Gastroesophageal sphincter (tissue), 4 donors: ENCODE results near the gene CTIF. TPM values are rescaled to one million over a fixed set of nuclear protein-coding genes. Genes with fewer than 3 reads are reported as not detected.

Experiments used
- ATAC-seq: fragments of 150-250 bp; one replicate; pipeline ENCODE4 v1.9.1; 2016; ENCODE audit warnings: mild to moderate bottlenecking, moderate library complexity
- H3K27ac ChIP-seq, 4 donors: fragments of 200-600 bp; sonication (generic) in 3 of 4; 1 replicate in 3 of 4; 2 replicates in 1 of 4; pipeline ENCODE4 v1.5.1; 2016 to 2019
- H3K27me3 ChIP-seq: fragments of 200-600 bp; sonication (generic); one replicate; pipeline ENCODE4 v1.5.1; 2019
- H3K36me3 ChIP-seq, 2 donors: fragments of 200-600 bp; sonication (generic); one replicate each; pipeline ENCODE4 v1.5.1; 2019; ENCODE audit warnings: control low read depth in 1 of 2
- H3K4me1 ChIP-seq, 3 donors: fragments of 200-600 bp; sonication (generic); 1 replicate in 2 of 3; 2 replicates in 1 of 3; pipeline ENCODE4 v1.5.1; 2016 to 2019; ENCODE audit warnings: control low read depth in 2 of 3
- H3K4me3 ChIP-seq, 2 donors: fragments of 200-600 bp; sonication (generic); one replicate each; pipeline ENCODE4 v1.5.1; 2019; ENCODE audit warnings: mild to moderate bottlenecking in 1 of 2, moderate library complexity in 1 of 2
- H3K9me3 ChIP-seq, 3 donors: fragments of 200-600 bp; sonication (generic); one replicate each; pipeline ENCODE4 v1.5.1; 2017 to 2019; ENCODE audit warnings: control low read depth in 2 of 3
- CTCF ChIP-seq, 4 experiments: fragments of 200-600 bp in 2 of 4; fragments of 450-650 bp in 2 of 4; sonication (generic) in 1 of 4; IDR thresholded peaks; one replicate each; pipeline ENCODE4 v1.5.1; 2017 to 2019; ENCODE audit warnings: antibody characterized with exemption in 4 of 4, mild to moderate bottlenecking in 2 of 4, moderate library complexity in 2 of 4
- EP300 ChIP-seq: sonication (generic); formaldehyde crosslinking; IDR thresholded peaks from one replicate; pipeline ENCODE4 v1.6.1; 2017; ENCODE audit warnings: antibody characterized with exemption, mild to moderate bottlenecking
- POLR2A ChIP-seq, 2 donors: fragments of 450-650 bp; IDR thresholded peaks; one replicate each; pipeline ENCODE4 v1.6.1; 2017; ENCODE audit warnings: antibody characterized with exemption in 2 of 2, mild to moderate bottlenecking in 2 of 2, moderate library complexity in 1 of 2
- POLR2AphosphoS5 ChIP-seq: sonication (generic); formaldehyde crosslinking; IDR thresholded peaks from one replicate; pipeline ENCODE4 v1.6.1; 2017; ENCODE audit warnings: antibody characterized with exemption
- WGBS, 2 donors: methylation state at CpG; one replicate each; pipeline ENCODE4 v1.1.5; 2018; ENCODE audit warnings: low coverage in 1 of 2; 5-methylcytosine and 5-hydroxymethylcytosine counted together
- total RNA-seq, 4 donors: library from RNA; depleted of rRNA; stranded (reverse); fragments of >200 nt; gene quantifications; one replicate each; pipeline ENCODE4 v1.1.0, GENCODE V29; 2016

The CTIF gene
- total RNA-seq, 4 donors from 2014 or later = 31.4 to 124 (median 78.1) TPM

GRCh38 chr18:48740851-48741485 is 202.1 kb downstream of the CTIF start:
- Histone ChIP-seq H3K9me3 (no peaks in the 10 kb centered on the region), H3K4me1 (peaks cover 0 to 62% (median 11%) of the 10 kb centered on the region in 3 donors), H3K36me3 (peaks cover 0 to 9% of the 10 kb centered on the region in 2 donors), H3K27ac (no peak overlapping the region), H3K27me3 (no peaks in the 10 kb centered on the region), H3K4me3 (no peak overlapping the region)
- no peak for ATAC-seq
- TF ChIP-seq EP300 = no peak
- no peak for TF ChIP-seq POLR2AphosphoS5
- no peak for TF ChIP-seq CTCF (IDR thresholded peaks at IDR 0.05)
- TF ChIP-seq POLR2A (IDR thresholded peaks at IDR 0.05) = no peak
- 63 to 83% methylated on average over 1 to 4 of the region's 6 CpGs for WGBS, 2 donors

DNA sequence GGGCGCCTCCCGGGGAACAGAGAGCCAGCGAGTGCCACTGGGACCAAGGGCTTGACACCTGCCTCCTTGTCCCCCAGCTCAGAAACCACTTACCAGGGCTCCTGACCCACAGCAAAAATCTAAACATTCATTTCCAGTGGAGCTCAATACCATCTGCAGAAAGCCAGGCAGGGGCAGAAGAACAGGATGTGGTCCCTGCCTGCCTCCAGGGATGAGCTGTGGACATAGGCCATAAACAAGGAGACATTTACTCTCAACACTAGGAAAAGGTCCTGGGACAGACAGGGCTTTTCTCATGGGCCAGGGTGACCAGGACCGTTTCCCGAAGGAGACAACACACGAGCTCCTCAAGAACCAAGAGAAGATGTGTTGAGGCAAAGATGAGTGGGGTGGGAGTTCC is 203.0 kb downstream of the CTIF start:
- H3K9me3 ChIP-seq = no peaks in the 10 kb centered on the region
- peaks cover 0 to 3% of the 10 kb centered on the region in 2 donors for H3K36me3 ChIP-seq
- 90% methylated on average over 3 of the region's 6 CpGs; no CpG with 5 or more reads in 1 of the 2 donors for WGBS, 2 donors
- H3K27me3 ChIP-seq = no peaks in the 10 kb centered on the region
- no peak for TF ChIP-seq EP300
- TF ChIP-seq POLR2AphosphoS5 = no peak
- TF ChIP-seq CTCF (IDR thresholded peaks at IDR 0.05) = no peak
- TF ChIP-seq POLR2A (IDR thresholded peaks at IDR 0.05) = no peak
- H3K4me3 ChIP-seq = no peak overlapping the region
- H3K27ac ChIP-seq = peak overlapping the region in 1 of 4 donors; percentile 64
- H3K4me1 ChIP-seq = peaks cover 0 to 62% (median 11%) of the 10 kb centered on the region in 3 donors
- ATAC-seq = no peak

DNA sequence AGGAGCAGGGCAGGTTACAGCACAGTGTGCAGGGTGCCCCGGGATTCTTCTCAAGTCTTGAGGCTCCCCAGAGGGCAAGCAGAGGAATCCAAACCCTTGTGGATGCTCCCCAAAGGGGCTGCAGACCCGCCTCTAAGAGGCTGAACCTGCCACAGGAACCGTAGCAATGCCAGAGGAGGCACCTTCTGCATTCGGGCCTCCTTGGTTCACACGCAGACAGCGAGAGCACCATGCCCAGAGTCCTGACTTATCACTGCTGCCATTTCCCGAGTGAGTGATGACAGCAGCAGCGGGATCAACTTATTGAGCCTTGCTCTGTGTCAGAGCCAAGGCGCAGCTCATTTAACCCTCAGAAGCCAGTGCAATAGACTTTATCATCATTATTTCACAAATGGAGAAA is 203.5 kb downstream of the CTIF start:
- no peaks in the 10 kb centered on the region for H3K36me3 ChIP-seq
- no peaks in the 10 kb centered on the region for H3K27me3 ChIP-seq
- no peak for ATAC-seq
- no peak overlapping the region for H3K4me3 ChIP-seq
- TF ChIP-seq EP300 (no peak), POLR2AphosphoS5 (no peak), POLR2A (IDR thresholded peaks at IDR 0.05) (no peak), CTCF (IDR thresholded peaks at IDR 0.05) (no peak)
- no peaks in the 10 kb centered on the region for H3K9me3 ChIP-seq
- WGBS, 2 donors = 91% methylated on average over 4 of the region's 9 CpGs; no CpG with 5 or more reads in 1 of the 2 donors
- H3K4me1 ChIP-seq = peaks cover 0 to 62% (median 11%) of the 10 kb centered on the region in 3 donors
- H3K27ac ChIP-seq = peak overlapping the region in 2 of 4 donors; percentile 46 to 64

DNA sequence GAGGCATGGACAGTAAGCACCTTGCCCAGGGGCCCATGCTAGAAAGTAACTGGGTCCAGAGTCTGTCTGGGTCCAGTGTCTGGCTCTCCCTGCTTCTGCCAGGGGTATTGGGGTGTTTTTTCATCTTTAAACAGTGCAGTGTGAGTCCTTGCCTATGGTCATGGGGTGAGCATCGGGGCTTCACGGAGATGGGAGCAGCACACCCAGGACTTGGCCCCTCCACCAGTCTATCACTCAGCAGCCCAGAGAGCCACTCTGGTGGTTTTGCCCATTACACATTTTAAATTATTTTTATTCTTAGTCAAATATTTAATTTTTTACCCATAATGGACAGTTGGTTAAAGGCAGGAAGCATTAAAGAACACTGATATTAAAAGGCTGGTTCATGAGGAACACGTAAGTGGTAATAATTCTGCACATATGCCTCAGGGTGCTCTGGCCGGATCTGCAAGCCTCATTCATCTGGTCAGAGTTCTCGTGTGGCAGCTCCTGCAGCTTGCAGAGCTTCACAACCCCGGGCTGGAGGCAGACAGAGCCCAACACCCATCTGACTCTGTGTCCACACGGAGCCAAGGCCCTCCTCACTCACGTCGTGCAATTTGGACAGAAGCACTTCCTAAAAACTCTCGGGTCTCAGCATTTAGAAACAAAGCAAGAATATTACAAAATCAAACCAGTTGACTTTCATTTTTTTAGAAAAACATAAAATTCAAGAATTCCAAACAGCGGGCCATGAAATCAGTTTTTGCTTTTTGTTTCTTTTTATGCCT is 204.1 kb downstream of the CTIF start:
- WGBS, 2 donors = 37 to 62% methylated on average over 6 to 11 of the region's 11 CpGs
- TF ChIP-seq CTCF (IDR thresholded peaks at IDR 0.05) (no peak), EP300 (no peak), POLR2A (IDR thresholded peaks at IDR 0.05) (no peak), POLR2AphosphoS5 (no peak)
- Histone ChIP-seq H3K27me3 (no peaks in the 10 kb centered on the region), H3K27ac (peak overlapping the region in 3 of 4 donors; percentile 1 to 64 (median 46)), H3K4me3 (no peak overlapping the region), H3K36me3 (no peaks in the 10 kb centered on the region), H3K9me3 (no peaks in the 10 kb centered on the region), H3K4me1 (peaks cover 0 to 62% (median 11%) of the 10 kb centered on the region in 3 donors)
- peak; percentile 84 for ATAC-seq
